ENCODE results near the gene MITF. TPM values are rescaled to one million over a fixed set of nuclear protein-coding genes. Genes with fewer than 3 reads are reported as not detected.

Gene MITF
- total and polyA plus RNA-seq, 8 donors: 1.8 to 9.7 (median 5.5) TPM

- H3K27ac ChIP-seq: no peak overlapping the region
- H3K4me3 ChIP-seq: no peak overlapping the region
- 70 to 75% methylated on average over 6 of the region's 6 CpGs for whole genome bisulfite sequencing, 2 donors
- FAIRE-seq (no peak), ATAC-seq (no peak), DNase-seq (no peak)
- no peaks in the 10 kb centered on the region for H3K27me3 ChIP-seq
- H3K36me3 ChIP-seq: no peaks in the 10 kb centered on the region
- TF ChIP-seq CTCF (IDR thresholded peaks at IDR 0.05): no peak
- no peaks in the 10 kb centered on the region for H3K4me1 ChIP-seq
- intact Hi-C loops (cut with DNase I): no loop called here
- H3K9me3 ChIP-seq: no peaks in the 10 kb centered on the region
These were observed 247.2 kb downstream of the MITF start for GRCh38 chr3:69986419-69986818.

- no peaks in the 10 kb centered on the region for H3K4me1 ChIP-seq
- WGBS, 2 donors: 82 to 91% methylated on average over 6 of the region's 6 CpGs
- intact Hi-C loops (cut with DNase I): no loop called here
- DNase-seq (no peak), FAIRE-seq (no peak), ATAC-seq (no peak)
- no peak overlapping the region for H3K4me3 ChIP-seq
- no peaks in the 10 kb centered on the region for H3K27me3 ChIP-seq
- H3K36me3 ChIP-seq: no peaks in the 10 kb centered on the region
- H3K9me3 ChIP-seq: no peaks in the 10 kb centered on the region
- no peak overlapping the region for H3K27ac ChIP-seq
- no peak for TF ChIP-seq CTCF (IDR thresholded peaks at IDR 0.05)
These were observed 248.6 kb downstream of the MITF start for GRCh38 chr3:69987833-69988232.

GRCh38 chr3:69993757-69994156 is 254.5 kb downstream of the MITF start:
- DNase-seq (no peak), ATAC-seq (no peak), FAIRE-seq (no peak)
- Histone ChIP-seq H3K27me3 (no peaks in the 10 kb centered on the region), H3K27ac (no peak overlapping the region), H3K9me3 (no peaks in the 10 kb centered on the region), H3K4me3 (no peak overlapping the region), H3K4me1 (no peaks in the 10 kb centered on the region), H3K36me3 (no peaks in the 10 kb centered on the region)
- TF ChIP-seq CTCF (IDR thresholded peaks at IDR 0.05): no peak
- intact Hi-C loops (cut with DNase I): no loop called here
- WGBS, 2 donors: 79 to 80% methylated on average over 4 of the region's 4 CpGs

GRCh38 chr3:69994919-69995318 is 255.7 kb downstream of the MITF start:
- no peak overlapping the region for H3K27ac ChIP-seq
- no peak for DNase-seq
- no peaks in the 10 kb centered on the region for H3K27me3 ChIP-seq
- H3K4me3 ChIP-seq: no peak overlapping the region
- no peak for ATAC-seq
- no peak for TF ChIP-seq CTCF (IDR thresholded peaks at IDR 0.05)
- H3K4me1 ChIP-seq: no peaks in the 10 kb centered on the region
- 59 to 75% methylated on average over 3 of the region's 3 CpGs for WGBS, 2 donors
- H3K9me3 ChIP-seq: no peaks in the 10 kb centered on the region
- intact Hi-C loops (cut with DNase I): no loop called here
- no peak for FAIRE-seq
- no peaks in the 10 kb centered on the region for H3K36me3 ChIP-seq

DNA sequence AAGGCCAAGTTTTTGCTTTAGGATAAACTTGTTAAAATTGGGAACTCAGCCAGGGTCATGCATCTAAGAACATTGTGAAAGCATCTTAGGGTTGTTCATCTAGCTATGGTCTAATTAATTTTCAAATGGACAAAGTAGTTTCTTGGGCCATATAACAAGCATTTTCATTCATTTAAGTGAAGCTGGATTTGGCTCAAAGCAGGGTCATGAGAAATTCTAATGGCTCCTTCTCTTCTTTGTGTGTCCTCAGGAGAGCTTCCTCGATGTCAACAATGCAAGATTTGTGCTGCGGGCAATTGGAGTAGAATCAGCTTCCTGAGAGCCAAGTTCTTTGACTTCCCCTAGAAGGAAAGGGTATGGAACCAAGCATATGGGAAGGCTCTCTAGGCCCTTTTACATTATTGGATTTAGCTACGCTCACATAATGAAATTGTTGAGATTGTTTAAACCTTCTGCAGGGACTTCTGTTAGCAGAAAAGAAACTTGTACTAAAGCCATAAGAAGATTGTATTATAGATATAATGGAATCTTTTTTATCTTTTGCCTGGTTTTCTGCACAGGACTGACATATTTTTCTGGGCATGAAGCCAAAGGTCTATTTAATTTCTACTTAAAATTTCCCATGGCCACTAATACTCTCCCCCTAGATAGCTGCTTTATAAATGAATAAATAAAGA is 258.5 kb downstream of the MITF start:
- Histone ChIP-seq H3K4me1 (no peaks in the 10 kb centered on the region), H3K27ac (no peak overlapping the region), H3K36me3 (no peaks in the 10 kb centered on the region), H3K27me3 (no peaks in the 10 kb centered on the region), H3K9me3 (no peaks in the 10 kb centered on the region), H3K4me3 (no peak overlapping the region)
- ATAC-seq (peak in 3 of 4 donors; percentile 36 to 59 (median 49)), FAIRE-seq (no peak), DNase-seq (no peak)
- intact Hi-C loops (cut with DNase I): no loop called here
- TF ChIP-seq CTCF (IDR thresholded peaks at IDR 0.05): no peak
- 71 to 74% methylated on average over 3 of the region's 3 CpGs for WGBS, 2 donors
